GM12874 (cell line): ENCODE data around the gene HDAC4.

Experiments
- CTCF ChIP-seq: IDR thresholded peaks from 2 replicates; pipeline ENCODE4 v1.5.1; 2011; ENCODE audit warnings: low read depth, mild to moderate bottlenecking, control low read depth, low read length, moderate library complexity; ENCODE audit not compliant: insufficient read depth

The HDAC4 gene

GRCh38 chr2:239101071-239101470 is 299.7 kb downstream of the HDAC4 start:
- no peak for TF ChIP-seq CTCF

DNA sequence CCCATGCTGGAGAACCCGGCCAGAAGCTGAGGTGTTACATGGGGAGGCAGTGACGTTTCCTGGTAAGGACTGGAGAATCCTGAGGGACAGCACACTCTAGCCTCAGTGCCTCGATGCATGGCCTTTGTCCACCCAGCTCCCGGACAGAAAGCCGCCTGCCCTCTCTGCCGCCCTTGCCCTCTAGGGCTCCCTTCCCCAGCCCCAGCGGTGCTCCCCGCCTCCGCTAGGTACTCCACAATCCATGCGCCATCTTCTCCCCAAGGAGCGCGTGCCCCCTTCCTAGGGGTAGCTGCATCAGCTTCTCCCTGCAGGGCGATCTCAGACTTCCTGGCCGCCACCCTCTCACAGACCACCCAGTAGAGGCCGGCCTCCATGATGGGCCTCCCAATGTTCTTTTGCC is 301.3 kb downstream of the HDAC4 start:
- TF ChIP-seq CTCF = no peak

DNA sequence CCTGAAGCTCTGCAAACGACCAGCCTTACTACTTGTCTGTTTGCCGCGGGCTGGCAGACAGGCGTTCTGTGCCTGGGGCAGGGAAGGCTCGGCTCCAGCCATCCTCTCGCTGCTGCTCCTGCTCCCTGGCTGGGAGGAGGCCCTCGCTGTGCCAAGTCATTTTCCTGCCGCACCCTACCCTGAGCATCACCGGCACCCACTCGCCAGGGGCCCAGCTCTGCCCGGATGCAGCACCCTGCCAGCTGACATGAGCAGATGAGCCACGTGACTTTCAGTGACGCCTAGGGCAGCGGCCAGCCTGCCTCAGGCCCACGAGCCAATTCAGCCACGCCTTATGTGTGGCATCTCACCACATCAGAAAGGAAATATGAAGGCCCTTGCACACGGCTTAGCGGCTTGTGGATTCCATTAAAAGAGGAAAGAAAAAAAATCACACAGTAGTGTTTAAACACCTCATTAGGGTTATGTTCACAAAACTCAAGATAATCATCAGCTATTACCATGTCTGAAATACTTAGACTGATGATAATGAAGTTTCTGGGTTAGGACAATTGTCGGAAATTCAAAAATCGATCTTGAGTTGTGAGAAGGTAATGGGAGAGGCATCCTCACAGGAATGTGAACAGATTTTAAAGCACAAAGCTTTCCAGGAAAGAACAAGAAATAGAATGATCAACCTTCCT is 302.4 kb downstream of the HDAC4 start:
- TF ChIP-seq CTCF = no peak

- TF ChIP-seq CTCF = no peak
These were observed 303.5 kb downstream of the HDAC4 start for GRCh38 chr2:239097428-239097696.

DNA sequence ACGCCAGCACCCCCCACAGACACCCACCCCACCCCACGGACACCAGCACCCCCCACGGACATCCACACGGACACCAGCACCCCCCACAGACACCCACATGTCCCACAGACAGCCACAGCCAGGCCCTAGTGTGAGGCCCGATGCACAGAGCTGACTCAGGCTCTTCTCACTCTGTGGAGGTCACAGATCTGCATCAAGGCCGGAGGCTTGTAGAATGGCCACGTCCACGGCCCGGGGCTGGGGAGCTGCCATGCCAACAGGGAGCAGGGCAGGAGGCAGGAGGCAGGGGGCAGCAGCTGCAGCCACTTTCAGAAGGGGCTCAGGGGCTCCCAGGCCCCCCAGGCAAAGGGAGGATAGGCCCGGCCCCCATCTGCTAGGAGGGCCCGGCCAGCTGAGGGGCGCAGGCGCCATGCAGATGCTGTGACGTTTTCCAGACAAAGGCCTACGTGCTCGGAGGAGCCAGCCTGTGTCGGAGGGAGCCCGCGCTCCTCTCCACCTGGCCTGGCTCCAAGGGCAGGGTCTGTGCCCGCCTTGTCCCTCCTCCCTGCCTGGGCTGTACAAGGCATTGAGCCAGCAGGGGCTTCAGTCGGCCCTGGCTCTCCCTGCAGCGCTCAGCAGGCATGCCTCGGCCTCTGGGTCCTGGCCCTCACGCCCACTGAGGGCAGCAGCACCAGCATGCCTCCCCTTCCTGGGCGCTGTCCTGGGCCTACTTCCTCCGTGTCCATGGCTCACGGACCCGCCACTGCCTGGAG is 304.0 kb downstream of the HDAC4 start:
- no peak for TF ChIP-seq CTCF

DNA sequence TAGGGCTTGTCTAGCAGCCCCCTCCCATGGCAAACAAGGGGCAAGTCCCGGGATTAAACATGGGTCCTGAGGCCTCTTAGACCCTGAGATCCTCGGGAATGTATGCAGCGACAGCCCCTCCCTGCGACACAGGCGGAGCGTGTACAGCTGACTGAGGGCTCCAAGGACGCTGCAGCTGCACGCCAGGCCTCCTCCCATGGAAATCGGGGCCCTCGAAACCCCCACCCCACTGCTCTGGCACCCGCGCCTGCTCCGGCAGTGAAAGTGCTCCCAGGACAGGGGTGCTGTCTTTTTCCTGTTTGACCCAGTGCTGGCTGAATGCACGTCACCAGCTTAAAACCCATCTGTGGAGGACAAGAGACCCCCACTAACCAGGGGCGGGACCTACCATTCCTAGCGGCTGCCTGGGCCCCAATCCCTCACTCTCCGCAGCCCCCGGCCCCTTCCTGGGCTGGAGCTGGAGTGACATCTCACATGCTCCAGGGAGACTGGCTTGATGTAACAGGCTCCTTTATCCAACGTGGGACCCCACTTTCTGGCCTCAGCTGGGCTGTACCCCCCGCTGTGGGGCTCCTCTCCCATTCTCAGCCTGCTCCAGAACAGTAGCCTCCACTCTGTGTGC is 305.2 kb downstream of the HDAC4 start:
- no peak for TF ChIP-seq CTCF

DNA sequence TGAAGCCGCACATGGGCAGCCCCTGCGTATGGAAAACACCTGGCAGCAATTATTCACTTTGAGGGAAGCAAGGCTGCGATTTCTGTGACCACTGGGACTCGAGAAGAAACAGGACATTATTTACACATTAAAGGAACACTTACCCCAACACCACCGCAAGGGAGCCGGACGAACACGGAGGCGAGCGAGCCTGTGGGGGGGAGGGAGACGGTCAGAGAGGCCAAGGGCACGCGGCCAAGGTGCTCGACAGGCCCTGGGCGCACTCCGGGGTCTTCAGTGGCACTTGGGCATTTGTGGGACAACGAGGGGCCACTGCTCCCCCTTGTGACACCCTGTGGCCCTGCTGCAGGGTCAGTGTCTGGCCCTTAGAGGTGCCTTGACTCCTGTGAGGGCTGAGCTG is 306.0 kb downstream of the HDAC4 start:
- no peak for TF ChIP-seq CTCF
